ENCODE results near the gene ERGIC1. TPM values are rescaled to one million over a fixed set of nuclear protein-coding genes. Genes with fewer than 3 reads are reported as not detected.
"Not testable (repeated sequence)": the region's sequence is repeated elsewhere in the genome, so short reads cannot be mapped to it uniquely, and the experiment has no call there.

Gene ERGIC1
- total RNA-seq, 1 donor from 2014 or later, result 177 TPM

DNA sequence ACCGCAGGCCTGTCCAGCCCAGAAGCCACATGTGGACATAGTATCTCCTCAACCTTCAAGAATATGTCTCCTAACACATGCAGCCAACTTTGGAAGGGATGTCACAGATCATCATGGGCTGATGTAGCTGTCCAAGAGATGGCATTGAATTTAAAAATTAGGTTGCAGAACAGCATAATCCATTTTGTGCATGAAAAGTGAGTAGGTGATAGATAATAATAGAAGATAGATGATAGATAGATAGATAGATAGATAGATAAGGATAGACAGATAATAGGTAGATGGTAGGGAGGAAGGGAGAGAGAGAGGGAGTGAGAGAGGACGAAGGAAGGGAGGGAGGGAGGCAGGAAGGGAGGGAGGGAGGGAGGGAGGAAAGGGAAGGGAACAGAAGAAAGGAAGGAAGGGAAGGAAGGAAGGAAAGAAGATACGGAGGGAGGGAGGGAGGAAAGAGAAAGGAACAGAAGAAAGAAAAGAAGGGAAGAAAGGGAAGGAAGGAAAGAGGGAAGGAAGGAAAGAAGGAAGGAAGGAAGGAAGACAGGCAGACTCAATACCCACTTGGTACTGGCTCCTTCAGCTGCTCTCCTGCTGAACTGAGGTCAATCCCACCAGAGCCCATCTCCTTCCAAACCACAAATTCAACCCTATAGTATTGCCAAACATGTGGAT is 28.9 kb upstream of the ERGIC1 start:
- H3K4me3 ChIP-seq, result no peak overlapping the region
- no peak for TF ChIP-seq CTCF (IDR thresholded peaks at IDR 0.05)
- H3K27me3 ChIP-seq (ENCODE audit: low read depth), result no peaks in the 10 kb centered on the region
- H3K36me3 ChIP-seq, result no peaks in the 10 kb centered on the region
- no peak for DNase-seq
- intact Hi-C loops (cut with DNase I), result no loop called here
- H3K27ac ChIP-seq, result peak overlapping the region; percentile 86
- H3K9me3 ChIP-seq, result peaks cover 3% of the 10 kb centered on the region
- H3K4me1 ChIP-seq, result peaks cover 20% of the 10 kb centered on the region
- ATAC-seq, result no peak

DNA sequence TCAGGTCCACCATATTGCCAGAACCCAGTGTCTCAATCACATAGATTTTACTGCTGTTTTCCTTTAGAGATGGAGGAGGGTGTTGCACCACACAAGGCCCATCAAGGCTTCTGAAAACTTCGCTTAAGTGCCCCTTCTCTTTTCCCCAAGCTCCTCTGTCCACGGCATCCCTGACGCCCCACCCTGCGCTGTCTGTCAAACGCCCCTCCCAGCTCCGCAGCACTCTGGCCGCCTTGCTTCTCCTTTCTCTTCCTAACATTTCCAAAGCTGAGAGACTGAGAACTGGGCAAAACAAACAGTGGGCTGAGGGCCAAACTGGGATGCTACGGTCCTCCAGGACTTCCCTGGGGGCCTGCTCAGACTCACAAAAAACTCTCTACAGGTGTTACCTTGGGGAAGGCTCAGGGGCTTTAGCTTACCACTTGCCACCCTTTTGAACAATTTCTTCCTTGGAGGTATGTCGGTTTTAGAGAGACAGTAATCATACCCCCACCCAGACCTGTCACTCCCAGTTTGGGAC is 28.3 kb upstream of the ERGIC1 start:
- no peaks in the 10 kb centered on the region for H3K36me3 ChIP-seq
- peaks cover 3% of the 10 kb centered on the region for H3K9me3 ChIP-seq
- H3K27ac ChIP-seq, result peak overlapping the region; percentile 86
- no peak for DNase-seq
- TF ChIP-seq CTCF (IDR thresholded peaks at IDR 0.05), result no peak
- ATAC-seq, result peak in 1 of 2 donors; percentile 12
- H3K4me3 ChIP-seq, result no peak overlapping the region
- H3K4me1 ChIP-seq, result peaks cover 13% of the 10 kb centered on the region
- intact Hi-C loops (cut with DNase I), result no loop called here
- H3K27me3 ChIP-seq (ENCODE audit: low read depth), result no peaks in the 10 kb centered on the region

- peak overlapping the region; percentile 35 for H3K4me3 ChIP-seq
- peaks cover 5% of the 10 kb centered on the region for H3K4me1 ChIP-seq
Measured at GRCh38 chr5:172806897-172807672, 27.0 kb upstream of the ERGIC1 start.

DNA sequence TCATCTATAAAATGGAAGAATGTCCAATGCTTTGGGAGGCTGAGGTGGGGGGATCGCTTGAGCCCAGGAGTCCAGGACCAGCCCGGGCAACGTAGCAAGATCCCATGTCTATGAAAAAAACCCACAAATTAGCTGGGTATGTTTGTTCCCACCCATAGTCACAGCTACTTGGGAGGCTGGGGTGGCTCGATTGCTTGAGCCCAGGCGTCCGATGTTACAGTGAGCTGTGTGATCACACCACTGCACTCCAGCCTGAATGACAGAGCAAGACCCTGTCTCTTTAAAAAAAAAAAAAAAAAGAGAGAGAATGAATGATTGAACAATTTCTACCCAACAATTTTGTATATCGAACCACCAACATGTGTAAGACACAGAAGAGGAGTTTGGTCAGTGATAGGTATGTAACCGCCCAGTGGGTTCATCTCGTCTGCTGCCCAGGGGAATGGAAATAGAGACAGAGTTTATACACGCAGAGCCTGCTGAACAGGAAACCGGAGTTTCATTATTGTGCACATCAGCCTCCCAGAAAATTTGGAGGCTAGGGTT is 26.2 kb upstream of the ERGIC1 start:
- ATAC-seq (peak in 1 of 2 donors; percentile 19), DNase-seq (no peak)
- Histone ChIP-seq H3K27me3 (ENCODE audit: low read depth) (no peaks in the 10 kb centered on the region), H3K9me3 (peaks cover 3% of the 10 kb centered on the region), H3K4me1 (peaks cover 5% of the 10 kb centered on the region), H3K36me3 (no peaks in the 10 kb centered on the region), H3K4me3 (peak overlapping the region; percentile 35), H3K27ac (peak overlapping the region; percentile 86)
- intact Hi-C loops (cut with DNase I), result no loop called here
- TF ChIP-seq CTCF (IDR thresholded peaks at IDR 0.05), result no peak

More at GRCh38 chr5:172806897-172807672, 27.0 kb upstream of the ERGIC1 start:
- intact Hi-C loops (cut with DNase I), result no loop called here
- no peaks in the 10 kb centered on the region for H3K36me3 ChIP-seq
- no peaks in the 10 kb centered on the region for H3K27me3 ChIP-seq (ENCODE audit: low read depth)
- ATAC-seq (peak; percentile 98 to 99), DNase-seq (peak; percentile 95)
- peak overlapping the region; percentile 86 for H3K27ac ChIP-seq
- no peak for TF ChIP-seq CTCF (IDR thresholded peaks at IDR 0.05)
- peaks cover 3% of the 10 kb centered on the region for H3K9me3 ChIP-seq

DNA sequence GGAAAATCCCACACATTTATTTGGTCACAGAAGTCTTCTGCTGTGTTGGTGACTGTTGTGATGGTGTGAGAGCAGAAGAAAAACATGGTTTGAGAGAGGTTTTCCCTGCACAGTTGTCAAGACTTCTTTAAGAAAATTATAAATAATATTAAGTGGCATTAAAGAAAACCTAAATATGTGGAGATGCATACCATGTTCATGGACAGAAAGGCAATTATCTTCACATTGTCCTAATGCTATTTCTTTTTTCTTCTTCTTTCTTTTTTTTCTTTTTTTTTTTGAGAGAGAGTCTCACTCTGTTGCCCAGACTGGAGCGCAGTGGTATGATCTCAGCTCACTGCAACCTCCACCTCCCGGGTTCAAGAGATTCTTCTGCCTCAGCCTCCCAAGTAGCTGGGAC is 24.3 kb upstream of the ERGIC1 start:
- Histone ChIP-seq H3K4me3 (no peak overlapping the region), H3K27ac (no peak overlapping the region), H3K36me3 (no peaks in the 10 kb centered on the region), H3K4me1 (peaks cover 5% of the 10 kb centered on the region), H3K9me3 (peaks cover 3% of the 10 kb centered on the region), H3K27me3 (ENCODE audit: low read depth) (no peaks in the 10 kb centered on the region)
- no peak for TF ChIP-seq CTCF (IDR thresholded peaks at IDR 0.05)
- intact Hi-C loops (cut with DNase I), result no loop called here
- no peak for ATAC-seq
- DNase-seq, result no peak

DNA sequence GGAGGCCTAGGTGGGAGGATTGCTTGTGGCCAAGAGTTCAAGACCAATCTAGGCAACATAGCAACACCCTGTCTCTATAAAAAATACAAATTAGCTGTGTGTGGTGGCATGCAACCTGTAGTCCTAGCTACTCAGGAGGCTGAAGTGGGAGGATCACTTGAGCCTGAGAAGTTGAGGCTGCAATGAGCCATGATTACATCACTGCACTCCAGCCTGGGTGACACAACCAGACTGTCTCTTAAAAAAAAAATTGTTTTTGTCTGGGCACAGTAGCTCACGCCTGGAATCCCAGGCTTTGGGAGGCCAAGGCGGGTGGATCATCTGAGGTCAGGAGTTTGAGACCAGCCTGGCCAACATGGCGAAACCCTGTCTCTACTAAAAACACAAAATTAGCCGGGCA is 23.1 kb upstream of the ERGIC1 start:
- ATAC-seq; H3K36me3 ChIP-seq; H3K4me3 ChIP-seq; H3K27me3 ChIP-seq (ENCODE audit: low read depth); H3K9me3 ChIP-seq; H3K4me1 ChIP-seq; intact Hi-C loops (cut with DNase I); H3K27ac ChIP-seq; DNase-seq: not testable (repeated sequence)
